Measurements from ENCODE around the gene RNF150.

The RNF150 gene

DNA sequence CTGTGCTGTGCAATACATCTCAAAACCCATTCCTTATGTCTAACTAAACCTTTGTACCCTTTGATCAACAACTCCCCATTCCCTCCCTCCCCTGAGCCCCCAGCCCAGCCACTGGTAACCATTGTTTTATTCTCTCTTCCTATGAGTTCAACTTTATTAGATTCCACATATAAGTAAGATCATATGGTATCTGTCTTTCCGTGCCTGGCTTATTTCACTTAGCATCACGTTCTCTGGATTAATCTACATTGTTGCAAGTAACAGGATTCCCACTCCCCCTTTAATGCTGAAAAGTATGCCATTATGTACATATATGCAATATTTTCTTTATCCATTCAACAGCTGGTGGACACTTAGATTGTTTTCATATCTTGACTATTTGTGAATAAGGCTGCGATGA is 119.4 kb downstream of the RNF150 start:
- H3K9me3 ChIP-seq (ENCODE audit: control insufficient read depth in 2 of 2, low read length in 2 of 2), result no peaks in the 10 kb centered on the region
- H3K27me3 ChIP-seq (ENCODE audit: control insufficient read depth in 2 of 2, insufficient read depth in 2 of 2, low read length in 2 of 2), result no peaks in the 10 kb centered on the region
- H3K36me3 ChIP-seq (ENCODE audit: control insufficient read depth in 2 of 2, insufficient read depth in 2 of 2, low read length in 2 of 2), result no peaks in the 10 kb centered on the region
- H3K4me1 ChIP-seq (ENCODE audit: control insufficient read depth in 2 of 2, insufficient read depth in 2 of 2, low read length in 2 of 2), result peaks cover 0 to 4% of the 10 kb centered on the region in 2 donors
- no peak overlapping the region for H3K9ac ChIP-seq (ENCODE audit: low read depth in 1 of 2, low read length in 2 of 2)
- H3K27ac ChIP-seq (ENCODE audit: low read depth in 2 of 2, low read length in 2 of 2), result no peak overlapping the region
- no peak overlapping the region for H3K4me3 ChIP-seq (ENCODE audit: low read length in 2 of 2)

DNA sequence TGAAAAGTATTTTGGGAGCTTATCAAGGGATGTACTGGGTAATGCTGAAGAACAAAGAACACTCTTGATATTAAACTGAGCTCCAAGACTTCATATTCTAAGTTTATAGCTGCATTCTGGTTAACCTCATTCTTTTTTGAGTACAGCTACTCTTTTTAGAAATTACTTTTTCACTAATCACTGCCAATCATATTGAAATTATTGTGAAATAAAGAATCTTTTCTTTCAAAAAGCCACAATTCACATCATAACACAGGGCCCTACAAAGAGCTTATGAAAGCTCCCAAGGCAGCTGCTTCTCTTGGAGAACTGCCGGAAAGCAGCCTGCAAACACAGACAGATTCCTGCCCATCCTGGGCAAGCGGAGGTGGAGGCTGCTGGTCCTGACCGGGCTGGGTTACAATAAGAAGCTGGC is 121.4 kb downstream of the RNF150 start:
- Histone ChIP-seq H3K4me1 (ENCODE audit: control insufficient read depth in 2 of 2, insufficient read depth in 2 of 2, low read length in 2 of 2) (peaks cover 0 to 4% of the 10 kb centered on the region in 2 donors), H3K4me3 (ENCODE audit: low read length in 2 of 2) (no peak overlapping the region), H3K27me3 (ENCODE audit: control insufficient read depth in 2 of 2, insufficient read depth in 2 of 2, low read length in 2 of 2) (no peaks in the 10 kb centered on the region), H3K36me3 (ENCODE audit: control insufficient read depth in 2 of 2, insufficient read depth in 2 of 2, low read length in 2 of 2) (no peaks in the 10 kb centered on the region), H3K9me3 (ENCODE audit: control insufficient read depth in 2 of 2, low read length in 2 of 2) (no peaks in the 10 kb centered on the region), H3K27ac (ENCODE audit: low read depth in 2 of 2, low read length in 2 of 2) (no peak overlapping the region), H3K9ac (ENCODE audit: low read depth in 1 of 2, low read length in 2 of 2) (no peak overlapping the region)

DNA sequence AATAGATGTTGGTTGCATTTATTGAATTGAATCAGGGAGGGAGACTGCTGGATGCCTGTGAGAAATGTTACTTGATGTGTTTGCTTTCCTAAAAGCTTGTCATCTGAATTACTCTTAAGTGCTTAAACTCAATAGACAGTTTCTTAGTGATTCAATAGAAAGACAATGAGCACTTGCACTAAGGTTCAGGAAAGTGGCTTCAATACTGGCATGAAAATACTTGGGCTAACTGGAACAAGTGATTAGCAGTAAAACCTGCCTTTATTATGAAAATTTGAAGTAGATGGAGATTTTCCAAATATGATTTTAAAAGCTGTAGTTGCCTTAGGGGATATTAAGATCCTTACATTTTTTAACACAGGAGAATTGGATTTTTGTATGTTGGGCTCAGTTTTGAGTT is 123.3 kb downstream of the RNF150 start:
- Histone ChIP-seq H3K4me3 (ENCODE audit: low read length in 2 of 2) (no peak overlapping the region), H3K9ac (ENCODE audit: low read depth in 1 of 2, low read length in 2 of 2) (no peak overlapping the region), H3K36me3 (ENCODE audit: control insufficient read depth in 2 of 2, insufficient read depth in 2 of 2, low read length in 2 of 2) (no peaks in the 10 kb centered on the region), H3K9me3 (ENCODE audit: control insufficient read depth in 2 of 2, low read length in 2 of 2) (no peaks in the 10 kb centered on the region), H3K27me3 (ENCODE audit: control insufficient read depth in 2 of 2, insufficient read depth in 2 of 2, low read length in 2 of 2) (no peaks in the 10 kb centered on the region), H3K4me1 (ENCODE audit: control insufficient read depth in 2 of 2, insufficient read depth in 2 of 2, low read length in 2 of 2) (no peaks in the 10 kb centered on the region), H3K27ac (ENCODE audit: low read depth in 2 of 2, low read length in 2 of 2) (no peak overlapping the region)

DNA sequence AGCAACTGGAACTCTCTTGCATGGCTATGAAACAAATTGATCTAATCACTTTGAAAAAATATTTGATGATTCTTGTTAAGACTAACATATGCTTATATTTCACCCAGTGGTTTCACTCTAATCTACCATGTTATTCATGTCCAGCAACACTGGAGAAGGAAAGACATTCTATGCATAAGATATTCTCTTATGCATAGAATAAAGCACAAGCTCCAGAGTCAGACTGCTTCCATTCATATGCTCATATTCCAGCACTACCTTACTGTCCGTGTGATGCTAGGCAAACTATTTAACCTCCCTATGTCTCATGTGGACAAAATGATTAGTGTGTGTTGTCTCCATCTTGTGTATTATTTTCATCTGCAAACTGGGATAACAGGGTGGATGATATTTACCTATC is 124.1 kb downstream of the RNF150 start:
- Histone ChIP-seq H3K27me3 (ENCODE audit: control insufficient read depth in 2 of 2, insufficient read depth in 2 of 2, low read length in 2 of 2) (no peaks in the 10 kb centered on the region), H3K27ac (ENCODE audit: low read depth in 2 of 2, low read length in 2 of 2) (no peak overlapping the region), H3K4me3 (ENCODE audit: low read length in 2 of 2) (no peak overlapping the region), H3K36me3 (ENCODE audit: control insufficient read depth in 2 of 2, insufficient read depth in 2 of 2, low read length in 2 of 2) (no peaks in the 10 kb centered on the region), H3K4me1 (ENCODE audit: control insufficient read depth in 2 of 2, insufficient read depth in 2 of 2, low read length in 2 of 2) (no peaks in the 10 kb centered on the region), H3K9ac (ENCODE audit: low read depth in 1 of 2, low read length in 2 of 2) (no peak overlapping the region), H3K9me3 (ENCODE audit: control insufficient read depth in 2 of 2, low read length in 2 of 2) (no peaks in the 10 kb centered on the region)

DNA sequence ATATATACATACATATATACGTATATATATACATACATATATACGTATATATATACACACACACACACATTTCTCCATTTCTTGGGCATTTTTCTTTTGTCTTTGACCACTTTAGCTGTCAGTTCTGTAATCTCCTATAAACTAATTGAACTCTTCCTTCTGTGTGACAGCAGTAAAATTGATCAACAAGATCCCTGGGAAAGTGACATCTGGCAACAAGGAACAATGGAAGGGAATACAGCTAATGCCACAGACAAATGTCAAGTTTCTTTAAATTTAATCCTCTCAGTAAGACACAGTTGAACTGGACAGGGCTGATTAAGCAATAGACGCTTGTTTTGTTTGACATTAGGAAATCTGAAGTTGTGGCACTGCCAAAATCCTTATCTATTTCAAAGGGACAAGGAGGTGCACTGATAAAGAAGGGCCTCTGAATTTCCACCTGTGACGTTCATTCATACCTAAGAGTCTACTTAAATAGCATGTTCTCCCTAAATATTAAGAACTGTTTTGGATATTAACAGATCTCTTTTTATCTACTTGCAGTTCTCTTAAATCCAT is 126.9 kb downstream of the RNF150 start:
- Histone ChIP-seq H3K4me3 (ENCODE audit: low read length in 2 of 2) (no peak overlapping the region), H3K4me1 (ENCODE audit: control insufficient read depth in 2 of 2, insufficient read depth in 2 of 2, low read length in 2 of 2) (no peaks in the 10 kb centered on the region), H3K27ac (ENCODE audit: low read depth in 2 of 2, low read length in 2 of 2) (no peak overlapping the region), H3K27me3 (ENCODE audit: control insufficient read depth in 2 of 2, insufficient read depth in 2 of 2, low read length in 2 of 2) (no peaks in the 10 kb centered on the region), H3K9me3 (ENCODE audit: control insufficient read depth in 2 of 2, low read length in 2 of 2) (no peaks in the 10 kb centered on the region), H3K9ac (ENCODE audit: low read depth in 1 of 2, low read length in 2 of 2) (no peak overlapping the region), H3K36me3 (ENCODE audit: control insufficient read depth in 2 of 2, insufficient read depth in 2 of 2, low read length in 2 of 2) (no peaks in the 10 kb centered on the region)

DNA sequence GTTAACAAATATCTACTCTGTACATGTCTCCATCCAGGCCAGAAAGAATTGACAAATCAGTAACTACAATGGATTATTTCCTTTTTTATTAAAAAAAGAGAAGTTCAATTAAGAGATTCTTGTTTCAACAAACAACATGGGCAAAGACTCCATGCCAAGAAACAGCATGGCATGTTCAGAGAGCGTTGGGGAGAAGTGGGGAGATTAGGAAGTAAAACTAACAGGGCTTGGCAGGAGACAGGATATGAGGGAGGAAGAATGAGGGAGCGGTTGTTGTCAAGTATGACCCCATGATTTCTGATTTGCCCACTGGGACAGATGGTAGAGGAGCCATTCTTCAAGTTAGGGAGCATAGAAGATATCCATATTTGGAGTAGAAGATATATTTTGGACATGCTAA is 128.4 kb downstream of the RNF150 start:
- no peak overlapping the region for H3K27ac ChIP-seq (ENCODE audit: low read depth in 2 of 2, low read length in 2 of 2)
- no peaks in the 10 kb centered on the region for H3K4me1 ChIP-seq (ENCODE audit: control insufficient read depth in 2 of 2, insufficient read depth in 2 of 2, low read length in 2 of 2)
- no peaks in the 10 kb centered on the region for H3K36me3 ChIP-seq (ENCODE audit: control insufficient read depth in 2 of 2, insufficient read depth in 2 of 2, low read length in 2 of 2)
- H3K9me3 ChIP-seq (ENCODE audit: control insufficient read depth in 2 of 2, low read length in 2 of 2), result no peaks in the 10 kb centered on the region
- no peaks in the 10 kb centered on the region for H3K27me3 ChIP-seq (ENCODE audit: control insufficient read depth in 2 of 2, insufficient read depth in 2 of 2, low read length in 2 of 2)
- no peak overlapping the region for H3K9ac ChIP-seq (ENCODE audit: low read depth in 1 of 2, low read length in 2 of 2)
- no peak overlapping the region for H3K4me3 ChIP-seq (ENCODE audit: low read length in 2 of 2)

DNA sequence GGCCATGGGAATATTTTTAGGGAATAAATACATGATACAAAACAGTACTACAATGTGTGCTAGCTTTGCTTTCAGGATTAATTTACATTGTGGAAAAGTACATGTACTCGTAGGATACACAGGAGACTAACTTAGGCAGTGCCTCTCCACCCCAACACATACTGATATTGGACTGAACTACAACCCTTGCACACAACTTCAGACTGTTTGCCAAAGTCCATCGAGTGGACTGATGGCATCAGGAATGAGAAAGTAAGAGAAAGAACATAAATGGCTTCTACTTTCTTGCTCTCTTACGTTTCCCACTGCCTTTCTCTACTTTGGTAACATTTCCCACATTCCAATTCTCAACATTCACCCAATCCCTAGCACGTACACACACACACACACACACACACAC is 130.1 kb downstream of the RNF150 start:
- no peak overlapping the region for H3K9ac ChIP-seq (ENCODE audit: low read depth in 1 of 2, low read length in 2 of 2)
- no peak overlapping the region for H3K4me3 ChIP-seq (ENCODE audit: low read length in 2 of 2)
- H3K36me3 ChIP-seq (ENCODE audit: control insufficient read depth in 2 of 2, insufficient read depth in 2 of 2, low read length in 2 of 2), result no peaks in the 10 kb centered on the region
- H3K4me1 ChIP-seq (ENCODE audit: control insufficient read depth in 2 of 2, insufficient read depth in 2 of 2, low read length in 2 of 2), result no peaks in the 10 kb centered on the region
- H3K27ac ChIP-seq (ENCODE audit: low read depth in 2 of 2, low read length in 2 of 2), result no peak overlapping the region
- H3K27me3 ChIP-seq (ENCODE audit: control insufficient read depth in 2 of 2, insufficient read depth in 2 of 2, low read length in 2 of 2), result no peaks in the 10 kb centered on the region
- no peaks in the 10 kb centered on the region for H3K9me3 ChIP-seq (ENCODE audit: control insufficient read depth in 2 of 2, low read length in 2 of 2)

DNA sequence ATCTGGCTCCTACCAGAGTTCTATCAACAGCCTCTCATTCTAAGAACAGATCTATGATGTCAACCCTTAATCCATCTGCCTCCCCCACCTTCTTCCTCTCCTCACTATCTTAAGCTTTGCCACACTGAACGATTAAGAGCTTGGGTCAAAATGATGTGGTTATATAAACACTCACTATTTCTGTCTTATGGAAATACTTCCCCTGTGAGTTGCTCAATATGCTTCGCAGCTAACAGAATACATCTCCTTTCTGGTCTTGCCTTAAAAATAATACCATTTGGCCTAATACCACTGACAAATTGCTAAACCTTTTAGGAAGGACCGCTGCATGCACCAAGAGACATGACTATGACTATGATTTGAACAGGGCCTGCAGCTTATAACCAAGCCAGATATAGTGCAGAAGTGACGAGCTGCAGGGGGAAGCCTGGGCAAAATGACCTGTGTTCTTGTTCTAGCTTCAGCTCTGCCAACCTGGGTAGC is 130.9 kb downstream of the RNF150 start:
- H3K4me3 ChIP-seq (ENCODE audit: low read length in 2 of 2), result no peak overlapping the region
- H3K9ac ChIP-seq (ENCODE audit: low read depth in 1 of 2, low read length in 2 of 2), result no peak overlapping the region
- H3K27ac ChIP-seq (ENCODE audit: low read depth in 2 of 2, low read length in 2 of 2), result peak overlapping the region in 1 of 2 donors; percentile 24
- H3K9me3 ChIP-seq (ENCODE audit: control insufficient read depth in 2 of 2, low read length in 2 of 2), result no peaks in the 10 kb centered on the region
- H3K27me3 ChIP-seq (ENCODE audit: control insufficient read depth in 2 of 2, insufficient read depth in 2 of 2, low read length in 2 of 2), result no peaks in the 10 kb centered on the region
- H3K36me3 ChIP-seq (ENCODE audit: control insufficient read depth in 2 of 2, insufficient read depth in 2 of 2, low read length in 2 of 2), result no peaks in the 10 kb centered on the region
- H3K4me1 ChIP-seq (ENCODE audit: control insufficient read depth in 2 of 2, insufficient read depth in 2 of 2, low read length in 2 of 2), result no peaks in the 10 kb centered on the region

DNA sequence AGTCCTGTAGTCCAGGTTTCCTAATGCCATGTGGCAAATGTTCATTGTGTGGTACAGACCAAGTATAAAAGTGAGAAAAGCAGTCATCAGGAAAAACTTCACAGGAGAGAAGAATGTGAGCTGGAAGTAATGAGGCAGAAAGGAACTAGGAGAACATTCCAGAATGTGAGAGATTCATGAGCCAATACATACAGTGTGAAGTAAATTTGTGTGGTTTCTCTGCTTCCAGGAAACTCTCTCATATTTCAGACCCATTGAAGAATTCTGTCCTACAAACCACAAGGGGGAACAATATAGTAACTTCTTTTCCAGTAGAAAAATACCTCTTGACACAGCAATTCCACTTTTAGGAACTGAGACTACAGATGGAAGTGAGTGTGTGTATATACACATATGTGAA is 136.5 kb downstream of the RNF150 start:
- Histone ChIP-seq H3K36me3 (ENCODE audit: control insufficient read depth in 2 of 2, insufficient read depth in 2 of 2, low read length in 2 of 2) (no peaks in the 10 kb centered on the region), H3K9me3 (ENCODE audit: control insufficient read depth in 2 of 2, low read length in 2 of 2) (no peaks in the 10 kb centered on the region), H3K27me3 (ENCODE audit: control insufficient read depth in 2 of 2, insufficient read depth in 2 of 2, low read length in 2 of 2) (no peaks in the 10 kb centered on the region), H3K4me3 (ENCODE audit: low read length in 2 of 2) (no peak overlapping the region), H3K4me1 (ENCODE audit: control insufficient read depth in 2 of 2, insufficient read depth in 2 of 2, low read length in 2 of 2) (no peaks in the 10 kb centered on the region), H3K27ac (ENCODE audit: low read depth in 2 of 2, low read length in 2 of 2) (no peak overlapping the region), H3K9ac (ENCODE audit: low read depth in 1 of 2, low read length in 2 of 2) (no peak overlapping the region)

DNA sequence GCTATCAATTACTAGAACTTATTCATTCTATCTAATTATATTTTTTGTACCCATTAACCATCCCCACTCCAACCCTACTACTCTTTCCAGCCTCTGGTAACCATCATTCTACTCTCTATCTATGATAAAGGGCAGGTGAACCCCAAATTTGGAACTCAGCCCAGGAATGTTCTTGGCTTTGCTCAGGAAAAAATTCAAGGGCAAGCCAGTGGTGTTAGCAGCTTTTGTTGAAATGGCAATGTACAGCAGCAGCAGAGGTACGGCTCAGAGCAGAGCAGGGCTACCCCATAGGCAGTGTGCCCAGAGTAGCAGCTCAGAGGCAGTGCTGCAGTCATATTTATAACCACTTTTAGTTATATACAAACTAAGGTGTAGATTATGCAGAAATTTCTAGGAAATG is 138.2 kb downstream of the RNF150 start:
- no peak overlapping the region for H3K9ac ChIP-seq (ENCODE audit: low read depth in 1 of 2, low read length in 2 of 2)
- H3K9me3 ChIP-seq (ENCODE audit: control insufficient read depth in 2 of 2, low read length in 2 of 2), result no peaks in the 10 kb centered on the region
- no peaks in the 10 kb centered on the region for H3K36me3 ChIP-seq (ENCODE audit: control insufficient read depth in 2 of 2, insufficient read depth in 2 of 2, low read length in 2 of 2)
- no peaks in the 10 kb centered on the region for H3K27me3 ChIP-seq (ENCODE audit: control insufficient read depth in 2 of 2, insufficient read depth in 2 of 2, low read length in 2 of 2)
- H3K4me3 ChIP-seq (ENCODE audit: low read length in 2 of 2), result no peak overlapping the region
- no peak overlapping the region for H3K27ac ChIP-seq (ENCODE audit: low read depth in 2 of 2, low read length in 2 of 2)
- no peaks in the 10 kb centered on the region for H3K4me1 ChIP-seq (ENCODE audit: control insufficient read depth in 2 of 2, insufficient read depth in 2 of 2, low read length in 2 of 2)

DNA sequence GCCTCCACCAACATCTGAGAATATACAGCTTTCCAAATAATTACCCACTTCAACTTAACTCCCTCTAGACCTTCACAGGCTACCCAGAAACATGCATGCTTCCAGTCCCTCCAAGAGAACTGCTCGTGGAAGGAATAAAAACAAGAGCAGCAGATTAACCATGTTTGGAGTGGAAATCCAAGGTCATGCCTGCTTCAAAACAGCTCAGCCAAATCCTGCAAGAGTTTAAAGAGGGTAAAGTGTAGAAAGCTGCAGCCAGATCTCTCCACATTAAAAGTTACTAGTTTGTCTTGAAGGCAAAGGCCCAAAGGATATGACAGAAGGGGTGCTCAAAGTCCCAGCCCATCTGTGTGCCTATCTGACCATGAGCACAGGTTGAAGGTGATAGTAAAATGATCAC is 139.3 kb downstream of the RNF150 start:
- no peak overlapping the region for H3K27ac ChIP-seq (ENCODE audit: low read depth in 2 of 2, low read length in 2 of 2)
- no peaks in the 10 kb centered on the region for H3K9me3 ChIP-seq (ENCODE audit: control insufficient read depth in 2 of 2, low read length in 2 of 2)
- H3K4me3 ChIP-seq (ENCODE audit: low read length in 2 of 2), result no peak overlapping the region
- no peaks in the 10 kb centered on the region for H3K27me3 ChIP-seq (ENCODE audit: control insufficient read depth in 2 of 2, insufficient read depth in 2 of 2, low read length in 2 of 2)
- no peaks in the 10 kb centered on the region for H3K36me3 ChIP-seq (ENCODE audit: control insufficient read depth in 2 of 2, insufficient read depth in 2 of 2, low read length in 2 of 2)
- no peak overlapping the region for H3K9ac ChIP-seq (ENCODE audit: low read depth in 1 of 2, low read length in 2 of 2)
- H3K4me1 ChIP-seq (ENCODE audit: control insufficient read depth in 2 of 2, insufficient read depth in 2 of 2, low read length in 2 of 2), result no peaks in the 10 kb centered on the region

All from mucosa of rectum (tissue), 2 donors.